Measurements from ENCODE around the gene LARP1. TPM values are rescaled to one million over a fixed set of nuclear protein-coding genes. Genes with fewer than 3 reads are reported as not detected.
"Not testable (repeated sequence)": the region's sequence is repeated elsewhere in the genome, so short reads cannot be mapped to it uniquely, and the experiment has no call there.

The LARP1 gene
- total RNA-seq, 1 donor from 2014 or later = 151 TPM

DNA sequence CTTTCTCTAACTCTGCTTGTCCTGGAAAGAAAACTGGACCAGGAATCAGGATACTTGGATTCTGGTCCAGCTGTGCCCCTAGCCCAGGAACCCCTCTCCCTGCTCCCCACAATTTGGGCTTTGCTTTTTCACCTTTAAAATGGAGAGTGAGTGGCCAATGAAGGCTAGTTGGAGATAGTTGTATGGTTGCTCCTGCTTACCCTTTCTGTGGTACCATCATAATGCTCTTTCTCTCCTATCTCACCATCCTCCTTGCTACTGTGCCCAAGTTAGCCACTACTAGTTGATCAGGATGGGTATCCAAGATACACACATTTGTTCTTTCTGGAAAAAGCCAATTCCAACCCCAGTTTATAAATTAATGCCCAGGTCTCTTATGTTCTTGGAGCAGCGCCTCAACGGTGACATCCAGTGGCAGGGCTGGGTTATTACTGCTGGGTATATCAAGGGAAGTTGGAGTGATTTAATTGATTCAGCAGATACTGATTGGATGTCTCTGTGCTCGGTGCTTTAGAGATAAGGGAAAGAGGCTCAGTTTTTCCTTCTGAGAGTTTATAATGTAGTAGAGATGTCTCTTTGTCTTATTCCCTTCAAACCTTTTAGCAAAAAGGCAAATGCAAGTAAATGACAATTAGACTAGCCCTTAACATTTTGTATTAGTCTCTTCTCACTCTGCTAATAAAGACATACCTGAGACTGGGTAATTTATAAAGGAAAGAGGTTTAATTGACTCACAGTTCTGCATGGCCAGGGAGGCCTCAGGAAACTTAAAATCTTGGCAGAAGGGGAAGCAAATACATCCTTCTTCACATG is 56.7 kb downstream of the LARP1 start:
- DNase-seq = peak; percentile 71
- intact Hi-C loops (cut with DNase I) = loop anchor here (5.0 kb wide), 2 partner anchors 55 to 160 kb away; partner anchors contain the start of gene LARP1
- ATAC-seq (ENCODE audit: poor library complexity) = peak; percentile 75

DNA sequence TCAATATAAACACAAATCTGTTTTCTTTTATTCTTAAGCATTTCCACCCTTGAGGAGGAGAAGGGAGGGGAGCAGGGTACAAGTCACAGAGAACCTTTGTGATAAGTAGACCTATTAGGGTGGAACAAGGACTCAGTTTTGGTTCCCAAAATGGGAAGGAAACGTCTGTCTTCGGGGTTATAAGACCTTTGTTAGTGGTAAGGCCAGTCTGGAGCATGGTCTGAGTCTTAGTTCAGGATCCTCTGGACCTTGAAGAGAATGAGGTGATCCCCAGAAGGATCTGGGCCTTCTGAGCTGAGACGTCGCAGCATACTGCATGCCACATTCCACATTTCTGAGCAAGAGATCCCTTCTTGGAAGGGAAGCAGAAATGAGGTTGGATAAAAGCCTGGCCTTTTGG is 58.0 kb downstream of the LARP1 start:
- ATAC-seq (ENCODE audit: poor library complexity) = no peak
- DNase-seq = no peak
- intact Hi-C loops (cut with DNase I) = loop anchor here (5.0 kb wide), 2 partner anchors 56 to 161 kb away; partner anchors contain the start of gene LARP1

- ATAC-seq (ENCODE audit: poor library complexity) (no peak), DNase-seq (no peak)
- intact Hi-C loops (cut with DNase I) = loop anchor here (5.0 kb wide), 2 partner anchors 56 to 161 kb away; partner anchors contain the start of gene LARP1
These were observed 58.6 kb downstream of the LARP1 start for GRCh38 chr5:154813736-154814135.

- intact Hi-C loops (cut with DNase I) = no loop called here
- DNase-seq = no peak
- ATAC-seq (ENCODE audit: poor library complexity) = no peak
These were observed 59.8 kb downstream of the LARP1 start for GRCh38 chr5:154815025-154815424.

- DNase-seq (no peak), ATAC-seq (ENCODE audit: poor library complexity) (no peak)
- intact Hi-C loops (cut with DNase I) = no loop called here
These were observed 60.6 kb downstream of the LARP1 start for GRCh38 chr5:154815684-154816247.

DNA sequence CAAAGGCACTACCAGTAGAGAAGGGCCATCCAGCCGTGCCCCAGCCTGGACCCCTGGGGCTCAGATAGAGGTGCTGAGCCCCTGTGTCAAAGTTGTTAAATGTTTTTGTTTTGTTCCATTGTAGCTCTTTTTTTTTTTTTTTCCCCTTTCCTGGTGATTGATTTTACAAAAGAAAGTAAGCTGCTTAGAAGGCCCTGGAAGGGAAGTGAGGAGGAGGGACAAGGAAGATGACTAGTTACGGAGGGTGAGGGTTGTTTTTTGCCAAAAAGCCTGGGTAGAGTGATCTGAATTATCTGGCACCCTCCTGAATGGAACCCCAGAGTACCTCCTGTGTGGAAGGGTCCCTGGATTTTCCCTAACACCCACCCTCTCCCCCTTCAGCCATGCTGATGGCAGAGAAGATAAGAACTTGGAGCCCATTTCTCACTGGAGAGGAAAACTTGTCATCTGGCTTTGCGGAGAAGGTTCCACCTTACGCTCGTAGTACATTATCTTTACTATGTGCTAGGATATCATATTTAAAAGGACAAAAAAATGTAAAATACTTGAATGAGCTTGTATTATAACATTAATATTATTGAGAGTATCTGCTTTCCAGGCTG is 61.8 kb downstream of the LARP1 start:
- intact Hi-C loops (cut with DNase I) = no loop called here
- ATAC-seq (ENCODE audit: poor library complexity) (no peak), DNase-seq (no peak)

- DNase-seq (no peak), ATAC-seq (ENCODE audit: poor library complexity) (no peak)
- intact Hi-C loops (cut with DNase I) = no loop called here
These were observed 62.6 kb downstream of the LARP1 start for GRCh38 chr5:154817815-154818214.

GRCh38 chr5:154818471-154819116 is 63.4 kb downstream of the LARP1 start:
- peak; percentile 9 for ATAC-seq (ENCODE audit: poor library complexity)
- intact Hi-C loops (cut with DNase I) = no loop called here
- DNase-seq = no peak

- DNase-seq (no peak), ATAC-seq (ENCODE audit: poor library complexity) (no peak)
- intact Hi-C loops (cut with DNase I) = no loop called here
These were observed 64.4 kb downstream of the LARP1 start for GRCh38 chr5:154819546-154819945.

- DNase-seq (no peak), ATAC-seq (ENCODE audit: poor library complexity) (no peak)
- intact Hi-C loops (cut with DNase I) = no loop called here
These were observed 65.2 kb downstream of the LARP1 start for GRCh38 chr5:154820383-154820782.

- ATAC-seq (ENCODE audit: poor library complexity); intact Hi-C loops (cut with DNase I); DNase-seq: not testable (repeated sequence)
These were observed 67.7 kb downstream of the LARP1 start for GRCh38 chr5:154822896-154823295.

GRCh38 chr5:154823605-154824004 is 68.4 kb downstream of the LARP1 start:
- ATAC-seq (ENCODE audit: poor library complexity) = no peak
- intact Hi-C loops (cut with DNase I) = no loop called here

DNA sequence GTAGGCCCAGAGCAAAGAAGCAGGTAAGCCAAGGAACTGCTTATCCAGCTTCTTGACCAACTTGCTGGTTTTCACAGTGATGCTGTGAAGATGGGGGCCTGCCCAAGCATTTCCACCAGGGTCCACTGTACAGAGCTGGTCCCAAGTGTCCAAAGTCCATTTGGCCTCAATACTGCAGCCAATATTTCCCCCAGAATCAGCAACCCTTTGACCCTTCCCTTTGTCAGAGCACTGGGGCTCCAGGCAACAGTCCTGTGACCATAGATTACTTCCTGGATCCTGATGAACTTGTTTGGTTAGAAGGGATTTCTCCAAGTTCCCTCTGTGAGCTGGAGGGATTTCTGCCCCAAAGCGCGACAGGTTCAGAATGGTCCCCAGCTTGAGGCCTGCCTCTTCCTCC is 68.9 kb downstream of the LARP1 start:
- ATAC-seq (ENCODE audit: poor library complexity) (no peak), DNase-seq (no peak)
- intact Hi-C loops (cut with DNase I) = no loop called here

More at GRCh38 chr5:154823605-154824004, 68.4 kb downstream of the LARP1 start:
- DNase-seq = no peak

- no peak for DNase-seq
- no peak for ATAC-seq (ENCODE audit: poor library complexity)
These were observed 74.0 kb downstream of the LARP1 start for GRCh38 chr5:154829181-154829588.

DNA sequence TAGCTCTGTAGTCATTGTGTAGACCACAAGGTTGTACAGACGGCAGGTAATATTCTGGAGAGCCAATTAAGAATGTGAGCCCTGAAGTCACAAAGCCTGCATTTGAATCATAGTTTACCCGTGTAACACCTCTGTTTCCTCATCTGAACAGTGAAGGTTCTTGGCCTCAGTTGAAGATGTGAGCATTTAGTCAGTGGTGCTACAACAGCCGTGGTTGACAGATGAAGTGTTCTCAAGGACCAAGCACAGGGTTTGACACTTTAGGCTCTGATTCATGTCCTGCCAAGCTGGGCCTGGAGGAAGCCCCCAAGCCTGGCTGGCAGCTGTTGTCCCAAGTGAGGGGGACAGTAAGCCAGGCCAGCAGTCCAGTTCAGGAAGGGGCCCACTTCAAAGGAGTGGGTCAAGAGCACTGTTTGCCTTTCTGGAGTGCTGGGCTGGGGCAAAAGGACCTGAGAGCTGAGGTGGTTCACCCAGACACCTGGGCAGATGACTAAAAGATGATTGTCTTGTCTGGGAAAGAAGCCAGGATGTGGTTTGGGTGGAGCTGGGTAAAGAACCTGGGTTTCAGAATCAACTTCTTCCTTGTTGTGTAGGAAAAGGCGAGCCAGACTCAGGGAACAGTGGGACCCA is 74.5 kb downstream of the LARP1 start:
- intact Hi-C loops (cut with DNase I) = no loop called here
- no peak for ATAC-seq (ENCODE audit: poor library complexity)

More at GRCh38 chr5:154829181-154829588, 74.0 kb downstream of the LARP1 start:
- intact Hi-C loops (cut with DNase I) = no loop called here

GRCh38 chr5:154830219-154830595 is 75.0 kb downstream of the LARP1 start:
- ATAC-seq (ENCODE audit: poor library complexity) (no peak), DNase-seq (no peak)
- intact Hi-C loops (cut with DNase I) = no loop called here

More for the DNA sequence above, 74.5 kb downstream of the LARP1 start:
- no peak for DNase-seq

- intact Hi-C loops (cut with DNase I) = no loop called here
- ATAC-seq (ENCODE audit: poor library complexity) (no peak), DNase-seq (no peak)
These were observed 75.4 kb downstream of the LARP1 start for GRCh38 chr5:154830596-154830995.

DNA sequence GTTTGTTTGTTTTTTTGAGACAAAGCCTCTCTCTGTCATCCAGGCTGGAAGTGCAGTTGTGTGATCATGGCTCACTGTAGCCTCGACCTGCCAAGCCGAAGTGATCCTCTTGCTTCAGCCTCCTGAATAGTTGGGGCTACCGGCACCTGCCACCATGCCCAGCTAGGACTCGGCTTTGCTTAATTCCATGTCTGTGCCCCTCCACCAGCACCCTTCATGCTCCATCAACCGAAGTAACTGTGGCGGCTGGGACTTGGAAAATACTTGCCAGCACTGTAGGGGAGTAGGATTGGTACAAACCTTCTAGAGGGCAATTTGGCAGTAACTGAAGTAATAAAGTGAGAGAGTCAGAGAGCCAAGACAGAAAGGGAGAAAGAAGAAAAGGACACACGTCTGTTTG is 76.3 kb downstream of the LARP1 start:
- no peak for DNase-seq
- intact Hi-C loops (cut with DNase I) = no loop called here
- no peak for ATAC-seq (ENCODE audit: poor library complexity)

GRCh38 chr5:154832804-154833203 is 77.6 kb downstream of the LARP1 start:
- intact Hi-C loops (cut with DNase I); ATAC-seq (ENCODE audit: poor library complexity): not testable (repeated sequence)

More at GRCh38 chr5:154832804-154833203, 77.6 kb downstream of the LARP1 start:
- DNase-seq = not testable (repeated sequence)
